DOHH2 (cell line): ENCODE data around the gene PHGDH.

ENCODE experiments used
- H3F3A ChIP-seq: fragments of 200-600 bp; sonication (generic), shearing (Covaris generic); 2 replicates; pipeline ENCODE4 v1.6.0; 2016; ENCODE audit warnings: antibody characterized with exemption, mild to moderate bottlenecking; ENCODE audit not compliant: control insufficient read depth, insufficient read depth
- H3K27ac ChIP-seq: fragments of 200-600 bp; sonication (generic); 2 replicates; pipeline ENCODE4 v1.5.1; 2014; ENCODE audit warnings: low read depth, mild to moderate bottlenecking, low read length, moderate library complexity
- H3K27me3 ChIP-seq: fragments of 200-600 bp; sonication (generic); 2 replicates; pipeline ENCODE4 v1.6.1; 2014; ENCODE audit warnings: mild to moderate bottlenecking, low read length, mixed read lengths; ENCODE audit not compliant: control insufficient read depth
- H3K36me3 ChIP-seq: fragments of 200-600 bp; sonication (generic); 2 replicates; pipeline ENCODE4 v1.6.1; 2014; ENCODE audit warnings: mild to moderate bottlenecking, low read length, moderate library complexity, mixed read lengths; ENCODE audit not compliant: control insufficient read depth
- H3K4me1 ChIP-seq: fragments of 200-600 bp; sonication (generic); 2 replicates; pipeline ENCODE4 v1.6.1; 2014; ENCODE audit warnings: mild to moderate bottlenecking, low read length, mixed read lengths; ENCODE audit not compliant: control insufficient read depth
- H3K4me2 ChIP-seq: fragments of 200-600 bp; sonication (generic); 2 replicates; pipeline ENCODE4 v1.6.0; 2014; ENCODE audit warnings: mild to moderate bottlenecking, low read length, moderate library complexity
- H3K4me3 ChIP-seq: fragments of 200-600 bp; sonication (generic); 2 replicates; pipeline ENCODE4 v1.5.1; 2014; ENCODE audit warnings: mild to moderate bottlenecking, low read length, mixed read lengths
- H3K79me2 ChIP-seq: fragments of 200-600 bp; sonication (generic); 2 replicates; pipeline ENCODE4 v1.6.1; 2014; ENCODE audit warnings: mild to moderate bottlenecking, low read length, mixed read lengths; ENCODE audit not compliant: control insufficient read depth
- H3K9me2 ChIP-seq: fragments of 200-600 bp; sonication (generic); replicated peaks from 2 replicates; pipeline ENCODE4 v1.6.1; 2014; ENCODE audit warnings: mild to moderate bottlenecking, low read length, mixed read lengths; ENCODE audit not compliant: control insufficient read depth
- H3K9me3 ChIP-seq: fragments of 200-600 bp; sonication (generic); 2 replicates; pipeline ENCODE4 v1.6.1; 2014; ENCODE audit warnings: antibody characterized with exemption, low read length, mixed read lengths; ENCODE audit not compliant: control insufficient read depth, insufficient read depth
- H4K20me1 ChIP-seq: fragments of 200-600 bp; sonication (generic); 2 replicates; pipeline ENCODE4 v1.6.0; 2014; ENCODE audit warnings: low read depth, mild to moderate bottlenecking, antibody characterized with exemption, low read length, moderate library complexity; ENCODE audit not compliant: control insufficient read depth, insufficient read depth
- CTCF ChIP-seq: fragments of 200-600 bp; sonication (generic); IDR thresholded peaks from one replicate; pipeline ENCODE4 v1.5.1; 2014; ENCODE audit warnings: antibody characterized with exemption, mild to moderate bottlenecking, low read depth, low read length; ENCODE audit not compliant: poor library complexity, severe bottlenecking
- EZH2phosphoT487 ChIP-seq: fragments of 200-600 bp; sonication (generic); IDR thresholded peaks from 2 replicates; pipeline ENCODE4 v1.6.1; 2017; ENCODE audit warnings: borderline replicate concordance, mild to moderate bottlenecking, antibody characterized with exemption, low read length, moderate library complexity, mixed read lengths

The PHGDH gene

DNA sequence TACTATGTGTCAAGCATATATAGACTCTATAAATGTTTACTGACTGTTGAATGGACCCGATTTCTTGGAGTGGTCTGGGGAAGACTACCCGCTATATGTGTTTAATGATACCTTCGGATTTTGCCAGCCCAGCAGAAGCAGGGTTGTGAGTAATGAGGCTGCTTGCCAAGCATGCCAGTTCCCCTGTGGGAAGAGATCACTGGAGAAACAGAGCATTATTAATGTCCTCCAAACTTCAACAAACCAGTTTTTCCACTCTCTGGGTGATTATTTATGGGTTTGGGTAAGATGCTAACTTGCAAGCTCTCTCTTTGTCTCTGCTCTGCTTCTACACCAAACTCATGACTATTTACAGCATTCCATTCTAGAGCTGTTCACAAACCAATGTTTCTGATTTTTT, 25.1 kb upstream of the PHGDH start:
- H3K4me1 ChIP-seq, result no peaks in the 10 kb centered on the region
- H4K20me1 ChIP-seq, result no peaks in the 10 kb centered on the region
- H3K27ac ChIP-seq, result no peak overlapping the region
- H3K79me2 ChIP-seq, result no peaks in the 10 kb centered on the region
- H3F3A ChIP-seq, result no peaks in the 10 kb centered on the region
- peaks cover 9% of the 10 kb centered on the region for H3K27me3 ChIP-seq
- no peak overlapping the region for H3K4me3 ChIP-seq
- no peak overlapping the region for H3K4me2 ChIP-seq
- H3K9me2 ChIP-seq, result no peaks in the 10 kb centered on the region
- H3K9me3 ChIP-seq, result no peaks in the 10 kb centered on the region
- TF ChIP-seq EZH2phosphoT487 (no peak), CTCF (no peak)
- H3K36me3 ChIP-seq, result no peaks in the 10 kb centered on the region

- Histone ChIP-seq H3K4me2 (no peak overlapping the region), H3K27me3 (peaks cover 6% of the 10 kb centered on the region), H4K20me1 (no peaks in the 10 kb centered on the region), H3K4me1 (no peaks in the 10 kb centered on the region), H3K27ac (no peak overlapping the region), H3K36me3 (no peaks in the 10 kb centered on the region), H3K4me3 (no peak overlapping the region), H3K9me3 (no peaks in the 10 kb centered on the region), H3F3A (no peaks in the 10 kb centered on the region), H3K9me2 (no peaks in the 10 kb centered on the region), H3K79me2 (no peaks in the 10 kb centered on the region)
- TF ChIP-seq CTCF (no peak), EZH2phosphoT487 (no peak)
Measured at GRCh38 chr1:119687434-119688079, 24.2 kb upstream of the PHGDH start.

GRCh38 chr1:119688810-119689209, 22.9 kb upstream of the PHGDH start:
- Histone ChIP-seq H3K4me2 (no peak overlapping the region), H3K27me3 (peaks cover 6% of the 10 kb centered on the region)
- TF ChIP-seq EZH2phosphoT487 (no peak), CTCF (no peak)

More at GRCh38 chr1:119688810-119689209, 22.9 kb upstream of the PHGDH start:
- H3K9me3 ChIP-seq, result no peaks in the 10 kb centered on the region
- H3K79me2 ChIP-seq, result no peaks in the 10 kb centered on the region
- no peaks in the 10 kb centered on the region for H3K36me3 ChIP-seq
- no peaks in the 10 kb centered on the region for H3K9me2 ChIP-seq
- no peak overlapping the region for H3K4me3 ChIP-seq
- H3F3A ChIP-seq, result no peaks in the 10 kb centered on the region
- no peak overlapping the region for H3K27ac ChIP-seq
- no peaks in the 10 kb centered on the region for H4K20me1 ChIP-seq
- H3K4me1 ChIP-seq, result no peaks in the 10 kb centered on the region
